ENCODE measurements around the gene ATOH8. TPM values are rescaled to one million over a fixed set of nuclear protein-coding genes. Genes with fewer than 3 reads are reported as not detected.

Gene ATOH8
- total and polyA plus RNA-seq, 5 donors: 35.7 to 57.8 (median 52.6) TPM

GRCh38 chr2:85771486-85771885 is 17.7 kb downstream of the ATOH8 start:
- H3K4me1 ChIP-seq (ENCODE audit: control insufficient read depth, insufficient read depth, low read length): peaks cover 71% of the 10 kb centered on the region
- intact Hi-C loops (cut with DNase I): loop anchor here in 1 of 4 donors (2.0 kb wide), 1 partner anchor 17 kb away; no protein-coding TSS in a partner anchor
- 41% methylated on average over 4 of the region's 4 CpGs for WGBS
- H3K9me3 ChIP-seq (ENCODE audit: control insufficient read depth, low read length): no peaks in the 10 kb centered on the region
- H3K27ac ChIP-seq (ENCODE audit: low read length): peak overlapping the region; percentile 87
- DNase-seq (no peak), ATAC-seq (no peak)
- no peak overlapping the region for H3K4me3 ChIP-seq (ENCODE audit: low read length)
- H3K27me3 ChIP-seq (ENCODE audit: control insufficient read depth, insufficient read depth): no peaks in the 10 kb centered on the region

- Histone ChIP-seq H3K9me3 (ENCODE audit: control insufficient read depth, low read length) (no peaks in the 10 kb centered on the region), H3K4me1 (ENCODE audit: control insufficient read depth, insufficient read depth, low read length) (peaks cover 70% of the 10 kb centered on the region), H3K27me3 (ENCODE audit: control insufficient read depth, insufficient read depth) (no peaks in the 10 kb centered on the region), H3K4me3 (ENCODE audit: low read length) (no peak overlapping the region), H3K27ac (ENCODE audit: low read length) (peak overlapping the region; percentile 94)
- WGBS: 2% methylated on average over 37 of the region's 37 CpGs
- DNase-seq (peak; percentile 98 to 100 (median 100)), ATAC-seq (peak; percentile 93 to 94)
- intact Hi-C loops (cut with DNase I): no loop called here
These were observed 18.4 kb downstream of the ATOH8 start for GRCh38 chr2:85772019-85772745.

GRCh38 chr2:85772841-85773491 is 19.2 kb downstream of the ATOH8 start:
- Histone ChIP-seq H3K9me3 (ENCODE audit: control insufficient read depth, low read length) (no peaks in the 10 kb centered on the region), H3K27ac (ENCODE audit: low read length) (peak overlapping the region; percentile 94), H3K4me1 (ENCODE audit: control insufficient read depth, insufficient read depth, low read length) (peaks cover 72% of the 10 kb centered on the region), H3K27me3 (ENCODE audit: control insufficient read depth, insufficient read depth) (no peaks in the 10 kb centered on the region), H3K4me3 (ENCODE audit: low read length) (peak overlapping the region; percentile 6)
- intact Hi-C loops (cut with DNase I): no loop called here
- no peak for ATAC-seq
- WGBS: 16% methylated on average over 16 of the region's 16 CpGs
- DNase-seq: peak; percentile 47 to 78 (median 73)

GRCh38 chr2:85773692-85774091 is 19.9 kb downstream of the ATOH8 start:
- intact Hi-C loops (cut with DNase I): no loop called here
- no peak overlapping the region for H3K4me3 ChIP-seq (ENCODE audit: low read length)
- ATAC-seq: no peak

GRCh38 chr2:85774126-85774978 is 20.6 kb downstream of the ATOH8 start:
- Histone ChIP-seq H3K9me3 (ENCODE audit: control insufficient read depth, low read length) (no peaks in the 10 kb centered on the region), H3K27ac (ENCODE audit: low read length) (peak overlapping the region; percentile 94), H3K27me3 (ENCODE audit: control insufficient read depth, insufficient read depth) (no peaks in the 10 kb centered on the region), H3K4me1 (ENCODE audit: control insufficient read depth, insufficient read depth, low read length) (peaks cover 75% of the 10 kb centered on the region), H3K4me3 (ENCODE audit: low read length) (no peak overlapping the region)
- WGBS: 66% methylated on average over 9 of the region's 9 CpGs
- DNase-seq (peak; percentile 15 to 61 (median 60)), ATAC-seq (peak; percentile 1 to 4)
- intact Hi-C loops (cut with DNase I): no loop called here

More at GRCh38 chr2:85773692-85774091, 19.9 kb downstream of the ATOH8 start:
- DNase-seq: peak in 2 of 3 donors; percentile 20 to 47
- Histone ChIP-seq H3K27me3 (ENCODE audit: control insufficient read depth, insufficient read depth) (no peaks in the 10 kb centered on the region), H3K4me1 (ENCODE audit: control insufficient read depth, insufficient read depth, low read length) (peaks cover 72% of the 10 kb centered on the region), H3K27ac (ENCODE audit: low read length) (peak overlapping the region; percentile 94), H3K9me3 (ENCODE audit: control insufficient read depth, low read length) (no peaks in the 10 kb centered on the region)
- WGBS: 51% methylated on average over 6 of the region's 6 CpGs

- Histone ChIP-seq H3K9me3 (ENCODE audit: control insufficient read depth, low read length) (no peaks in the 10 kb centered on the region), H3K27ac (ENCODE audit: low read length) (peak overlapping the region; percentile 89), H3K27me3 (ENCODE audit: control insufficient read depth, insufficient read depth) (no peaks in the 10 kb centered on the region), H3K4me1 (ENCODE audit: control insufficient read depth, insufficient read depth, low read length) (peaks cover 67% of the 10 kb centered on the region), H3K4me3 (ENCODE audit: low read length) (no peak overlapping the region)
- intact Hi-C loops (cut with DNase I): no loop called here
- WGBS: 90% methylated on average over 12 of the region's 12 CpGs
- peak in 2 of 3 donors; percentile 25 to 42 for DNase-seq
- ATAC-seq: no peak
These were observed 21.9 kb downstream of the ATOH8 start for GRCh38 chr2:85775406-85776381.

GRCh38 chr2:85776672-85777071 is 22.9 kb downstream of the ATOH8 start:
- ATAC-seq: no peak
- intact Hi-C loops (cut with DNase I): no loop called here
- Histone ChIP-seq H3K9me3 (ENCODE audit: control insufficient read depth, low read length) (no peaks in the 10 kb centered on the region), H3K4me1 (ENCODE audit: control insufficient read depth, insufficient read depth, low read length) (peaks cover 59% of the 10 kb centered on the region), H3K4me3 (ENCODE audit: low read length) (no peak overlapping the region), H3K27me3 (ENCODE audit: control insufficient read depth, insufficient read depth) (no peaks in the 10 kb centered on the region), H3K27ac (ENCODE audit: low read length) (peak overlapping the region; percentile 89)
- peak in 2 of 3 donors; percentile 56 to 64 for DNase-seq
- 64% methylated on average over 9 of the region's 9 CpGs for WGBS

GRCh38 chr2:85777441-85777861 is 23.7 kb downstream of the ATOH8 start:
- Histone ChIP-seq H3K4me3 (ENCODE audit: low read length) (no peak overlapping the region), H3K27ac (ENCODE audit: low read length) (peak overlapping the region; percentile 89), H3K27me3 (ENCODE audit: control insufficient read depth, insufficient read depth) (no peaks in the 10 kb centered on the region), H3K4me1 (ENCODE audit: control insufficient read depth, insufficient read depth, low read length) (peaks cover 56% of the 10 kb centered on the region), H3K9me3 (ENCODE audit: control insufficient read depth, low read length) (no peaks in the 10 kb centered on the region)
- WGBS: 22% methylated on average over 8 of the region's 8 CpGs
- ATAC-seq (peak; percentile 39 to 55), DNase-seq (peak; percentile 68 to 90 (median 83))
- intact Hi-C loops (cut with DNase I): no loop called here

GRCh38 chr2:85778646-85779379 is 25.0 kb downstream of the ATOH8 start:
- Histone ChIP-seq H3K9me3 (ENCODE audit: control insufficient read depth, low read length) (no peaks in the 10 kb centered on the region), H3K4me1 (ENCODE audit: control insufficient read depth, insufficient read depth, low read length) (peaks cover 46% of the 10 kb centered on the region), H3K4me3 (ENCODE audit: low read length) (no peak overlapping the region), H3K27ac (ENCODE audit: low read length) (peak overlapping the region; percentile 9), H3K27me3 (ENCODE audit: control insufficient read depth, insufficient read depth) (no peaks in the 10 kb centered on the region)
- intact Hi-C loops (cut with DNase I): no loop called here
- ATAC-seq (no peak), DNase-seq (peak in 2 of 3 donors; percentile 63 to 64)
- 70% methylated on average over 16 of the region's 16 CpGs for WGBS
